OCI-M1 (cell line): ENCODE data around the gene LPXN.
A peak's percentile ranks its signal among the peaks of the same experiment; 100 is the strongest.

Experiments used
- DNase-seq: peaks from one replicate; lab custom pipeline; 2025; lab: John Stamatoyannopoulos, UW

Gene LPXN

DNA sequence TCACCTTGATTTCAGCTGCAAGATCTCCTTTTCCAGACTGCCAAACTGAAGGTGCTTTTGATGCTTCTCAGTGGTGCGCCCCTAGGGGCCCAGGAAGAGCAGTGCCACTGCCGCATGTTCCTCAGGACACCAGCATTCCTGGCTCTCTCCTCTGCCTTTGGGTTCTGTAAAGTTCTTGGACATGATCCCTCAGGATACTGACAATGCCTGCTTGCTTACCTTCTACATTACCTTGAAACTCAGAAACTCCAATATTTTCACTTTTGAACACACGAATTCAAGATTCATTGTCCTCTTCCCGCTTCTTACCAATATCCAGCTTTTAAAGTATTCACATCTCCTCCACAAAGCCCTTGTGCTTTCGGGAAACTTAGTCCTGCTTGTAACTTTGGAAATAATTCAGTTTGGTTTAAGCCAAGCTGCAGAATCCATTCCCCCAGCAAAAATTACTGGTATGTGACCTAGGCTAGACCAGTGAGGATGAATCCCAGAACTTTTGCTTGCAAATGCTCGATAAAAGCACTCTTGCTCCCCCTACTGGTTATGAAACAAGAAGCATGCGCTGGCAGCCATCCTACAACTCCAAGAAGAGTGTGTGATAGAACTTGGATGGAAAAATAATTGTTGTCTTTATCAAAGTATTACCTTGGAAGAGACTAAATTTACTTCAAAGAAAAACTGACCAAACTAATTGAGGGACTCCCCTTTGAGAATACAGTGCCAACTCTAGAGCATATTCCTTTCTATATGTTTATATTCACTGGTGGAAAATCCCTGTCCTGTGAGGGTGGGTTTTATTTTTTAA is 51.2 kb downstream of the LPXN start:
- peak; percentile 86 for DNase-seq

DNA sequence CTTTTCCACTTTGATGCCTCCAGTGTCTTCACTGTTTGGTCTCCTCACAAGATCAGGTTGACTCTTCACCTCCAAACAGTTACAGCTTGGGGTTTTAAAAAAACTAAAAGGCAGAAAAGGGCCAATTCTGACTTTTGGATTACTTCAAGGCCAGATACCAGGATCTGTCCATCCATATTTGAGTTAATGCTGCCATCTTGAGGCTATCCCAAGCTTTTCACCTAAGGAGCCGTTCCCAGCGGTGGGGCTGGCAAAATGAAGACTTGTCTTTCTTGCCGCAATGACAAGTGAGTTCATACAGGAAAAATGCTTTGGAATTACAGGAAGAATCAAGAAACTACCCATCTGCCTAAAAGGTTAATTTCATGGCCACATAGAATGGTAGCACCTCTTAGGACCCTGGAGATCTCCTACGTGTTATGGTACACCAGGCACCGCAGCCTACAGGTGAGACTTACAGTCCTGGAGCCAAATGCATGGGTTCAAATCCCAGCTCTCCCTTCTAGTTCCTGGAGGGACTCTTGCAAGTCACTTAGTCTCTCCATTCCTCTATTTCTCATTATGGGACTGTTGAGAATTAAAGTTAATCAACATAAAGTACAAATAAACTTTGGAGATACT is 61.8 kb downstream of the LPXN start:
- DNase-seq, result peak; percentile 81

- DNase-seq, result no peak
Measured at GRCh38 chr11:58511636-58512035, 64.0 kb downstream of the LPXN start.

GRCh38 chr11:58509748-58510147 is 65.9 kb downstream of the LPXN start:
- DNase-seq, result peak; percentile 20

- no peak for DNase-seq
Measured at GRCh38 chr11:58508814-58509213, 66.8 kb downstream of the LPXN start.

DNA sequence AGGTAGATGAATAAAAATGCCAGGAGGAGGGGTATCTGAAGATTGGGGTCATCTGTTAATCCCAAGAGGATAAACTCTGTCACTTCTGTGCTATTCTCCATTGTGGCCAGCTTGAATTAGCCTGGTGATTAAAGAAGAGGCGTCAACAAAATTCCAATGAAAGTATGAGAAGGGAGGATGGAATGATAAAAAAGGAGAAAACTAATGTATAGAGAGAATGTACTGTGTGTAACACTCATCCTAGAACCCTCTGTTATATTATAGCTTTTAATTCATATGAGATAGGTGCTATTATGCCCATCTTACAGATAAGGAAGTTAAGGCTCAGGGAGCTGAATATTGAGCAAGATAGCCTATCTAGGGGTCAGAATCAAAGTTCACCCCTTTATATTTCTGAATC is 67.7 kb downstream of the LPXN start, which contains the start of gene OR5B21:
OR5B21 (minus strand) TSS at position 101 of the 400 bp plus-strand sequence; CDS start at position 101, 0 bp downstream.
- no peak for DNase-seq

DNA sequence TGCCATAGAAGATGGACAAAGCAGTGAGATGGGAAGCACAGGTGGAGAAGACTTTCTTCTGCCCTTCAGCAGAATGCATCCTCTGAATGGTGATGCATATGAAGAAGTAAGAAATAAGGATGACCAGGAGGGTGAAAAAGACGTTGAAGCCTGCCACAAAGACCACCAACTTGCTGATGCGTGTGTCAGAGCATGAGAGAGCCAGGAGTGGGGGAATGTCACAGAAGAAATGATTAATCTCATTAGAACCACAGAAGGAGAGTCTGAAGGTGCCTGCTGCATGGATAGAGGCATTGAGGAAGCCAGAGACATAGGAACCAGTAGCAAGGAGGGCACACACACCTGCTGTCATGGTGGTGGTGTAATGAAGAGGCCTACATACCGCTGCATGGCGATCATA is 68.3 kb downstream of the LPXN start:
- no peak for DNase-seq

DNA sequence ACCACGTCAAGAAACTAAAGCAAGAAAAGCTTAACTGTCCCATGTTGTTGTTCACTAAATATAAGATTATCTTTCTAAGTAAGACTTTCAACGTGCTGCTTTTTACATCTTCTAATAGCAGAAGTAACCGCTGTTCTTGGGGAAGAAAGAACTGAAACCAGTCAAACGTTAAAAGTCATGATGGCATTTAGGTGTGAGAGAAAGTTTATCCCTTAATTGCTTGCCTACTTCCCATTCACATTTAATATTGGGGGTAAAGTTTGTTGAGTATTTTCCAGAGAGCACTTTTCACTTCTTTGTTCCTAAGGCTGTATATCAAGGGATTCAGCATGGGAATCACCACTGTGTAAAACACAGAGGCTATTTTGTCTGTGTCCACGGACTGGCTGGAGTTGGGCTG is 68.7 kb downstream of the LPXN start:
- no peak for DNase-seq

DNA sequence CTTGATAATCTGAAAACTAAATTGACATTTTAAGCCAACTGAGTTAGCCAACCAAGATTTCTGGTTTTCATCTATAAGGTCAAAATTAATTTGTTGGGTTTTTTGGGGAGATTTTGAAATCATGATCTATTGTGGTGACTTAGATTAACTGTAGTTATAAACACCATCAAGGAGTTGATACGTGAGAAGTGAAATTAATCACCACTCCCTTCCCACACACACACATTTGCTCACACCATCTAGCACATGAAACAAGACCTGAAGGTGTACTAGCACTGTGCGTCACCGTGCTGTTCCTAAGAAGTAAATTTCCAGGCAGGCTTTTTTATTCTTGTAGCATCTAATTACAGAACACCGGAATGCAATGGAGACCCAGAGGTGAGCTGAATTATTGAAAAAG is 69.8 kb downstream of the LPXN start:
- no peak for DNase-seq

DNA sequence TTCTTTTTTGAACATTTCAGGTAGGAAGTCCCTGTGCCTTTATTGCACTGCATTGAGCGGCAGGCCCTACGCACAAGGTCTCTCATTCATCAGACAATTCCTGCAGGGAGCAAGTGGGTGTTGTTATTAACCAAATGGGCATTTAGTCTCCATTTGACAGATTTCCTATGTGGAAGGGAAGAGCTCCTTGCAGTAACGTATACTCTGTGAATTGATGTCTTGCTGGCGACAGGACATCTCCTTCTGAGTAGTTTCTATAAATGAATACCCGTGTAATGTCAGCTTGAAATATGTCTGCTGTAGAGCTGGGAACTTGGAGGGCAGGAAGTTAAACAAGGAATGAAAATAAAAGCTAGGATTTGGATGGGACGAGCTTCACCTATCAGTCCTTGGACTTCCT is 71.4 kb downstream of the LPXN start:
- no peak for DNase-seq

DNA sequence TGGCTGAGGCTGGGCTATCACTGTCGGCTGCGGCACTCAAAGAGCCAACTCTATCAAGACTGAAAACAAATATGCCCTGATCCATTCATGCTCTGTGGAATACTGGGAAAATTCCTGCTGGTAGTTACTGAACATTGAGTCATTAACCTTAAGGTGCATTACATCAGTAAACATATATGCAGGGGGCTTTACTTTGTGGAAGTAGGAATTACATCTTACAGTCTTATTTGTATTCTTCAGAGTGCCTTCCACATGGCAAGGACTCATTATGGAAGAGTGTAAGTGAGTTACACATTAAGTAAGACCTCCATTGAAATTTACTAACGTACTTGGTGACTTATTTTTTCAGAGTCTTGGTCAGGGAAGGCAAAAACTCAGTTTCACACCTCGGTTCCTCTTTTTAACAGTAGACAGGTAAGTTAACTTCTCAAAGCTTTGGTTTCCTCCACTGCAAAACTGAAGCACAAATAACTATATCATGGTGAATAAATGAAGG is 72.2 kb downstream of the LPXN start:
- DNase-seq, result no peak

- DNase-seq, result no peak
Measured at GRCh38 chr11:58502004-58502403, 73.7 kb downstream of the LPXN start.

DNA sequence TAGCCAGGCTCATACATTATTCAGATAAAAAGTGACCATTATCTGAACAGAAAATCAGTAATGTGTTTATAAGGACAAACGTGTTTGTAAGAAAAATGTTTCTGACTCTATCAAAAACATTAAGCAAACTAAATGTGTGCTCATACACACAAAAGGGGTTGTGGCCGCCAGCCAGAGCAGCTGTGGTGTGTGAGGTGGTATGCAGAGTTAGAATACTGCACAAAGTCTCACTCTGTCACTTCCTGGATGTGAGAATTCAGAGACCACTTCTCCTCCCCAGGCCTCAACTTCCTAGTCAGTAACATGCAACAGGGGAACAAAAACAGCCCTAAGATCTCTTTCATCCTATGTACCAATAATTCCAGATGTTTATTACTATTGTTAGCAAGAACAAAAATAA is 77.2 kb downstream of the LPXN start:
- DNase-seq, result no peak

GRCh38 chr11:58497951-58498350 is 77.7 kb downstream of the LPXN start:
- no peak for DNase-seq

- no peak for DNase-seq
Measured at GRCh38 chr11:58495906-58496305, 79.8 kb downstream of the LPXN start.

GRCh38 chr11:58494101-58494500 is 81.6 kb downstream of the LPXN start:
- DNase-seq, result peak; percentile 6

DNA sequence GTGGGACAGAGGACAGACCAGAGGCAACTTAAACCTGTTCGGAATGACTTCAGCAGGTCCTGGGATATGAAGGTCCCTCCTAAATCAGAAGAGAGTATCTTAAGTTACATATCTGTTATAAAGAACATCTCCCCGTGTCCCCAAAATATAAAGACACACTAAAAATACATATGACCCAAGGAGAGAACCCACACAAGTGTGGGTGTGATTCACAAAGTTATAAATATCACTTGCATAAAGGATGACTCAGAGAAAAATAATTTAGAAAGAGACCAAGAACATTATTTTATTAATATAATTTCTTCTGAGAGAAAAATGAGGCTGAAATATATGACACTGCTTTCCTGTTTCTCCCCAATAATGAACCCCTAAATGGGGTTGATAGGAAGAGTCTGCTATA is 82.0 kb downstream of the LPXN start:
- no peak for DNase-seq

- DNase-seq, result no peak
Measured at GRCh38 chr11:58490827-58491226, 84.8 kb downstream of the LPXN start.

DNA sequence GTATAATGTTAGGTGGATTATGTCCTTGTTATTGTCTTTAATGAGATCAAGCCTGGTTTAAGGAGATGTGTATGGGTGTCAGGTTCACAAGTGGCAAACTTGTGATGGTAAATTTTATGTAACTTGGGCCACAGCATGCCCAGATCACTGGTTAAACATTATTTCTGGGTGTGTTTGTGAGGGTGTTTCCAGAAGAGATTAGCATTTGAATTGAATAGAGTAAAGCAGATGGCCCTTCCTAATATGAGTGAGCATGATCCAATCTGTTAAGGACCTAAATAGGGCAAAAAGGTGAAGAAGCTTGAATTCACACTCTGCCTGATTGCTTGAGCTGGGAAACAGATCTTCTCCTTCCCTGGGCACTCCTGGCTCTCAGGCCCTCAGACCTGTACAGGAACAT is 88.5 kb downstream of the LPXN start:
- no peak for DNase-seq

GRCh38 chr11:58485961-58486360 is 89.7 kb downstream of the LPXN start:
- DNase-seq, result no peak
